SK-N-SH (cell line): ENCODE measurements around the gene DGKI. TPM values are rescaled to one million over a fixed set of nuclear protein-coding genes. Genes with fewer than 3 reads are reported as not detected.
A peak's percentile ranks its signal among the peaks of the same experiment; 100 is the strongest.

Experiments used
- CTCF ChIA-PET: fragments of 300-600, 350-600 bp; formaldehyde crosslinking; extraction: SDS; loops from one replicate; lab custom pipeline; 2021; lab: Yijun Ruan, JAX
- POLR2A ChIA-PET: fragments of 350-600 bp; sonication (Branson Sonifier 250); formaldehyde crosslinking; extraction: SDS; loops from one replicate; lab custom pipeline; 2020; ENCODE audit warnings: antibody characterized with exemption, inconsistent platforms; lab: Yijun Ruan, JAX
- DNase-seq: peaks from one replicate; pipeline ENCODE4 v3.0.0; 2012
- H2AFZ ChIP-seq: fragments of 200-600 bp; sonication (generic); 2 replicates; pipeline ENCODE4 v1.8.1; 2016; ENCODE audit warnings: antibody characterized with exemption, mild to moderate bottlenecking, low read depth
- H3F3A ChIP-seq: fragments of 200-600 bp; sonication (generic); replicated peaks from 2 replicates; pipeline ENCODE3; 2016; ENCODE audit warnings: antibody characterized with exemption, mild to moderate bottlenecking; ENCODE audit not compliant: insufficient read depth
- H3K27ac ChIP-seq, 2 experiments: fragments of 200-500 bp in 1 of 2; fragments of 200-600 bp in 1 of 2; sonication (Bioruptor generic) in 1 of 2; sonication (generic), shearing (Covaris generic) in 1 of 2; 2 replicates each; pipeline versions ENCODE4 v1.5.1 to v1.6.1; 2014 to 2016; ENCODE audit warnings: low read depth in 2 of 2, inconsistent platforms in 1 of 2, low read length in 1 of 2, mild to moderate bottlenecking in 1 of 2, mixed read lengths in 1 of 2
- H3K27me3 ChIP-seq: fragments of 200-600 bp; sonication (generic), shearing (Covaris generic); 2 replicates; pipeline ENCODE4 v1.6.1; 2016; ENCODE audit warnings: mixed run types; ENCODE audit not compliant: insufficient read depth
- H3K36me3 ChIP-seq, 2 experiments: fragments of 200-500 bp in 1 of 2; fragments of 200-600 bp in 1 of 2; sonication (Bioruptor generic) in 1 of 2; sonication (generic) in 1 of 2; replicated peaks in 1 of 2; 2 replicates each; pipeline versions ENCODE3 to v1.5.1; 2014 to 2016; ENCODE audit warnings: low read length in 1 of 2, mild to moderate bottlenecking in 1 of 2; ENCODE audit not compliant: insufficient read depth in 2 of 2, control insufficient read depth in 1 of 2
- H3K4me1 ChIP-seq, 2 experiments: fragments of 200-500 bp in 1 of 2; fragments of 200-600 bp in 1 of 2; sonication (Bioruptor generic) in 1 of 2; sonication (generic), shearing (Covaris generic) in 1 of 2; 2 replicates each; pipeline versions ENCODE4 v1.5.1 to v1.6.1; 2014 to 2016; ENCODE audit warnings: low read depth in 1 of 2, low read length in 1 of 2, mixed run types in 1 of 2; ENCODE audit not compliant: insufficient read depth in 2 of 2, control insufficient read depth in 1 of 2
- H3K4me2 ChIP-seq: fragments of 200-600 bp; sonication (generic), shearing (Covaris generic); 2 replicates; pipeline ENCODE4 v1.6.1; 2017; ENCODE audit warnings: mixed run types
- H3K4me3 ChIP-seq, 2 experiments: fragments of 200-500 bp in 1 of 2; fragments of 200-600 bp in 1 of 2; sonication (Bioruptor generic) in 1 of 2; sonication (generic), shearing (Covaris generic) in 1 of 2; 2 replicates each; pipeline versions ENCODE4 v1.5.1 to v1.8.1; 2014 to 2016; ENCODE audit warnings: low read depth in 2 of 2, inconsistent platforms in 1 of 2, low read length in 1 of 2, mild to moderate bottlenecking in 1 of 2, mixed read lengths in 1 of 2, moderate library complexity in 1 of 2
- H3K79me2 ChIP-seq: fragments of 200-600 bp; sonication (generic); 2 replicates; pipeline ENCODE4 v1.8.1; 2017; ENCODE audit warnings: mild to moderate bottlenecking; ENCODE audit not compliant: insufficient read depth
- H3K9ac ChIP-seq: fragments of 200-600 bp; sonication (generic); 2 replicates; pipeline ENCODE4 v1.6.1; 2017; ENCODE audit warnings: mixed run types
- H3K9me2 ChIP-seq: fragments of 200-600 bp; sonication (generic); 2 replicates; pipeline ENCODE4 v1.6.1; 2017; ENCODE audit warnings: mixed run types
- H3K9me3 ChIP-seq: fragments of 200-600 bp; sonication (generic); 2 replicates; pipeline ENCODE4 v1.6.1; 2017; ENCODE audit warnings: mixed run types, mild to moderate bottlenecking, moderate library complexity
- H4K20me1 ChIP-seq: fragments of 200-600 bp; sonication (generic); 2 replicates; pipeline ENCODE4 v1.6.1; 2017; ENCODE audit warnings: mild to moderate bottlenecking, mixed run types; ENCODE audit not compliant: insufficient read depth
- CHD2 ChIP-seq: fragments of 150-350 bp; IDR thresholded peaks from 2 replicates; pipeline ENCODE4 v1.6.1; 2018; ENCODE audit warnings: low read length; ENCODE audit not compliant: partially characterized antibody
- ELF1 ChIP-seq: IDR thresholded peaks from 2 replicates; pipeline ENCODE4 v1.4.0; 2012
- EP300 ChIP-seq, 2 experiments: IDR thresholded peaks; 2 replicates each; pipeline versions ENCODE4 v1.4.0 to v1.6.1; 2012; ENCODE audit warnings: borderline replicate concordance in 1 of 2, low read depth in 1 of 2, low read length in 1 of 2
- FOSL2 ChIP-seq: IDR thresholded peaks from 2 replicates; pipeline ENCODE4 v1.4.0; 2012; ENCODE audit warnings: low read depth, mild to moderate bottlenecking, moderate library complexity, borderline replicate concordance
- FOXM1 ChIP-seq: IDR thresholded peaks from 2 replicates; pipeline ENCODE4 v1.4.0; 2012; ENCODE audit warnings: low read depth, mild to moderate bottlenecking
- GABPA ChIP-seq: IDR thresholded peaks from 2 replicates; pipeline ENCODE4 v1.4.0; 2012; ENCODE audit warnings: low read depth, mild to moderate bottlenecking
- GATA2 ChIP-seq: sonication (generic); formaldehyde crosslinking; IDR thresholded peaks from 2 replicates; pipeline ENCODE4 v1.5.0; 2020; ENCODE audit warnings: mild to moderate bottlenecking, missing genetic modification reagents
- IRF3 ChIP-seq: fragments of 150-350 bp; IDR thresholded peaks from 2 replicates; pipeline ENCODE4 v1.6.1; 2016; ENCODE audit warnings: mild to moderate bottlenecking, low read depth, low read length
- JUND ChIP-seq: IDR thresholded peaks from 2 replicates; pipeline ENCODE4 v1.4.0; 2012
- MXI1 ChIP-seq: IDR thresholded peaks from 2 replicates; pipeline ENCODE4 v1.6.1; 2012; ENCODE audit warnings: mild to moderate bottlenecking, low read depth, low read length, improper control_type of control experiment
- NFIC ChIP-seq: IDR thresholded peaks from 2 replicates; pipeline ENCODE4 v1.4.0; 2012; ENCODE audit warnings: borderline replicate concordance
- PBX3 ChIP-seq: IDR thresholded peaks from 2 replicates; pipeline ENCODE4; 2012
- POLR2AphosphoS5 ChIP-seq: IDR thresholded peaks from 2 replicates; pipeline ENCODE4 v1.6.1; 2012; ENCODE audit warnings: low read depth, low read length
- RCOR1 ChIP-seq: fragments of 150-350 bp; IDR thresholded peaks from 2 replicates; pipeline ENCODE4 v1.6.1; 2017; ENCODE audit warnings: antibody characterized with exemption, low read length
- RFX5 ChIP-seq: IDR thresholded peaks from 2 replicates; pipeline ENCODE4 v1.6.1; 2012; ENCODE audit warnings: mild to moderate bottlenecking, improper control_type of control experiment, low read length
- RXRA ChIP-seq: IDR thresholded peaks from 2 replicates; pipeline ENCODE4 v1.4.0; 2012; ENCODE audit warnings: low read depth, mild to moderate bottlenecking, borderline replicate concordance
- SIN3A ChIP-seq: IDR thresholded peaks from 2 replicates; pipeline ENCODE4 v1.6.1; 2012; ENCODE audit warnings: low read depth, mild to moderate bottlenecking, low read length, moderate library complexity, borderline replicate concordance
- TAF1 ChIP-seq: IDR thresholded peaks from 2 replicates; pipeline ENCODE4 v1.6.1; 2012; ENCODE audit warnings: low read depth, mild to moderate bottlenecking, low read length, moderate library complexity, borderline replicate concordance
- TCF12 ChIP-seq: IDR thresholded peaks from 2 replicates; pipeline ENCODE4 v1.4.0; 2012
- TEAD4 ChIP-seq: IDR thresholded peaks from 2 replicates; pipeline ENCODE4 v1.4.0; 2012; ENCODE audit warnings: mild to moderate bottlenecking, borderline replicate concordance; ENCODE audit not compliant: insufficient read depth
- USF1 ChIP-seq: IDR thresholded peaks from 2 replicates; pipeline ENCODE4 v1.4.0; 2012; ENCODE audit warnings: low read depth, borderline replicate concordance
- USF2 ChIP-seq: fragments of 150-350 bp; IDR thresholded peaks from 2 replicates; pipeline ENCODE4 v1.6.1; 2017; ENCODE audit warnings: antibody characterized with exemption, low read length, low read depth, borderline replicate concordance
- WGBS: methylation state at CpG from one replicate; pipeline ENCODE4 v1.1.6; 2017; ENCODE audit warnings: low lambda C conversion rate; 5-methylcytosine and 5-hydroxymethylcytosine counted together
- polyA plus RNA-seq, 3 experiments: library from polyadenylated mRNA; depleted of rRNA; stranded (reverse); fragments of >200 nt; gene quantifications; 2 replicates each; pipeline ENCODE4 v1.2.3, GENCODE V29; 2012

The DGKI gene
- polyA plus RNA-seq, 1 of the 3 experiments (the other 2 are of a cell fraction) = 1.3 TPM

GRCh38 chr7:137801003-137801402, 45.8 kb downstream of the DGKI start:
- Histone ChIP-seq H3K4me2 (peak overlapping the region; percentile 1; the same call in 1 of the 2 replicates), H3K79me2 (peaks cover 7% of the 10 kb centered on the region; the same call in 1 of the 2 replicates), H3K36me3 (no peaks in the 10 kb centered on the region), H4K20me1 (no peaks in the 10 kb centered on the region), H3K9me2 (no peaks in the 10 kb centered on the region), H3K4me1 (peaks cover 2 to 4% of the 10 kb centered on the region in 2 experiments; a peak in 3 of 4 replicates), H3K9me3 (no peaks in the 10 kb centered on the region), H3K9ac (0 out of 2 replicates have a peak overlapping the region, but pooled peaks have one; percentile 0), H2AFZ (no peak overlapping the region), H3F3A (peaks cover 3% of the 10 kb centered on the region), H3K27ac (peak overlapping the region in 1 of 2 experiments; percentile 52; a peak in 2 of 4 replicates), H3K27me3 (no peaks in the 10 kb centered on the region), H3K4me3 (no peak overlapping the region)
- 50% methylated on average over 1 of the region's 1 CpG for WGBS
- POLR2A ChIA-PET = no interaction called here
- TF ChIP-seq RCOR1 (no peak), ELF1 (0 out of 2 replicates have a peak, but pooled peaks have one; percentile 20), FOXM1 (no peak), RXRA (no peak), PBX3 (peak; percentile 63), POLR2AphosphoS5 (no peak), FOSL2 (peak; percentile 58; the same call in 1 of the 2 replicates), GABPA (0 out of 2 replicates have a peak, but pooled peaks have one; percentile 12), TCF12 (no peak), SIN3A (no peak), JUND (peak; percentile 65), TAF1 (no peak)
- CTCF ChIA-PET = interaction anchor here (1.1 to 1.6 kb wide), 3 partner anchors 17 to 130 kb away, joined by 3 to 7 read pairs (median 4); no protein-coding TSS in a partner anchor
- DNase-seq = no peak

GRCh38 chr7:137798073-137798763, 48.6 kb downstream of the DGKI start:
- Histone ChIP-seq H3K9ac (no peak overlapping the region), H3K9me3 (no peaks in the 10 kb centered on the region), H4K20me1 (no peaks in the 10 kb centered on the region), H3K4me2 (no peak overlapping the region), H3K27ac (no peak overlapping the region), H3K79me2 (peaks cover 4% of the 10 kb centered on the region; the same call in 1 of the 2 replicates), H3K9me2 (no peaks in the 10 kb centered on the region), H3K4me3 (no peak overlapping the region), H3K36me3 (no peaks in the 10 kb centered on the region), H3K27me3 (no peaks in the 10 kb centered on the region), H3K4me1 (no peaks in the 10 kb centered on the region), H2AFZ (no peak overlapping the region), H3F3A (peaks cover 3% of the 10 kb centered on the region)
- DNase-seq = no peak
- TF ChIP-seq TEAD4 = no peak
- TF ChIP-seq GABPA = no peak
- TF ChIP-seq USF2 = no peak
- no peak for TF ChIP-seq CHD2
- TF ChIP-seq EP300 (IDR thresholded peaks at IDR 0.05; ENCODE audit: borderline replicate concordance in 1 of 2, low read depth in 1 of 2, low read length in 1 of 2) = no peak
- TF ChIP-seq USF1 = no peak
- no peak for TF ChIP-seq GATA2 (CRISPR knock-in tag)
- no peak for TF ChIP-seq RFX5
- no peak for TF ChIP-seq PBX3
- TF ChIP-seq IRF3 = no peak
- TF ChIP-seq POLR2AphosphoS5 = no peak
- no peak for TF ChIP-seq FOXM1
- no peak for TF ChIP-seq MXI1
- no peak for TF ChIP-seq FOSL2
- TF ChIP-seq NFIC = no peak
- ChIA-PET CTCF (no interaction called here), POLR2A (no interaction called here)
- WGBS = 90% methylated on average over 4 of the region's 4 CpGs
